Liver (tissue), 9 donors: ENCODE data around the gene RTL10. TPM values are rescaled to one million over a fixed set of nuclear protein-coding genes. Genes with fewer than 3 reads are reported as not detected.

Experiments
- DNase-seq: peaks from one replicate; pipeline ENCODE4 v3.0.0-alpha.2; 2017; ENCODE audit warnings: low spot score
- H3K27ac ChIP-seq, 2 donors: one replicate each; pipeline ENCODE4 v1.7.0; 2013; ENCODE audit warnings: inconsistent platforms in 2 of 2, low read length in 2 of 2, control low read depth in 1 of 2, low read depth in 1 of 2, mild to moderate bottlenecking in 1 of 2
- H3K27me3 ChIP-seq, 4 donors: one replicate each; pipeline versions ENCODE4 v1.6.1 to v1.7.0; 2013; ENCODE audit warnings: low read length in 3 of 4, inconsistent platforms in 1 of 4, mild to moderate bottlenecking in 1 of 4, moderate library complexity in 1 of 4; ENCODE audit not compliant: control insufficient read depth in 4 of 4, insufficient read depth in 4 of 4
- H3K36me3 ChIP-seq, 4 donors: one replicate each; pipeline versions ENCODE4 v1.6.1 to v1.7.0; 2013; ENCODE audit warnings: low read length in 3 of 4, mild to moderate bottlenecking in 3 of 4, low read depth in 1 of 4, moderate library complexity in 1 of 4; ENCODE audit not compliant: control insufficient read depth in 4 of 4, insufficient read depth in 3 of 4
- H3K4me1 ChIP-seq, 4 donors: one replicate each; pipeline versions ENCODE4 v1.6.1 to v1.7.0; 2013; ENCODE audit warnings: low read length in 3 of 4, mild to moderate bottlenecking in 3 of 4, moderate library complexity in 1 of 4; ENCODE audit not compliant: control insufficient read depth in 4 of 4, insufficient read depth in 4 of 4
- H3K4me3 ChIP-seq, 3 donors: one replicate each; pipeline versions ENCODE4 v1.6.1 to v1.7.0; 2013; ENCODE audit warnings: low read length in 3 of 3, control low read depth in 1 of 3, low read depth in 1 of 3, mild to moderate bottlenecking in 1 of 3
- H3K9ac ChIP-seq, 2 donors: one replicate each; pipeline ENCODE4 v1.7.0; 2013; ENCODE audit warnings: low read length in 2 of 2, mild to moderate bottlenecking in 2 of 2, moderate library complexity in 2 of 2, control low read depth in 1 of 2, low read depth in 1 of 2
- H3K9me3 ChIP-seq, 4 donors: one replicate each; pipeline versions ENCODE4 v1.6.1 to v1.7.0; 2013; ENCODE audit warnings: low read length in 3 of 4; ENCODE audit not compliant: control insufficient read depth in 4 of 4
- EGR1 ChIP-seq, 2 donors: IDR thresholded peaks; 2 replicates each; pipeline ENCODE4 v1.6.1; 2016 to 2018; ENCODE audit warnings: antibody characterized with exemption in 2 of 2, low read depth in 2 of 2
- FOXA1 ChIP-seq: IDR thresholded peaks from 2 replicates; pipeline ENCODE4 v1.6.1; 2016; ENCODE audit warnings: antibody characterized with exemption
- FOXA2 ChIP-seq: IDR thresholded peaks from 2 replicates; pipeline ENCODE4 v1.6.1; 2016; ENCODE audit warnings: antibody characterized with exemption
- GABPA ChIP-seq, 2 donors: IDR thresholded peaks in 1 of 2; conservative IDR thresholded peaks in 1 of 2; 2 replicates each; pipeline ENCODE4 v1.6.1; 2016; ENCODE audit warnings: antibody characterized with exemption in 2 of 2, mild to moderate bottlenecking in 1 of 2, moderate library complexity in 1 of 2
- HNF4A ChIP-seq, 2 donors: conservative IDR thresholded peaks; 2 replicates each; pipeline ENCODE4 v1.6.1; 2016; ENCODE audit warnings: antibody characterized with exemption in 2 of 2, mild to moderate bottlenecking in 2 of 2
- HNF4G ChIP-seq: IDR thresholded peaks from 2 replicates; pipeline ENCODE4 v1.6.1; 2016; ENCODE audit warnings: antibody characterized with exemption
- JUND ChIP-seq, 2 donors: IDR thresholded peaks; 2 replicates each; pipeline ENCODE4 v1.6.1; 2016; ENCODE audit warnings: antibody characterized with exemption in 2 of 2
- NR2F2 ChIP-seq: IDR thresholded peaks from 2 replicates; pipeline ENCODE4 v1.6.1; 2016; ENCODE audit warnings: antibody characterized with exemption
- RAD21 ChIP-seq, 2 donors: IDR thresholded peaks; 2 replicates each; pipeline ENCODE4 v1.6.1; 2016; ENCODE audit warnings: antibody characterized with exemption in 2 of 2, mild to moderate bottlenecking in 2 of 2
- RXRA ChIP-seq, 2 donors: IDR thresholded peaks; 2 replicates each; pipeline ENCODE4 v1.6.1; 2017 to 2018; ENCODE audit warnings: antibody characterized with exemption in 2 of 2, mild to moderate bottlenecking in 1 of 2
- SP1 ChIP-seq: IDR thresholded peaks from 2 replicates; pipeline ENCODE4 v1.6.1; 2018; ENCODE audit warnings: antibody characterized with exemption, mild to moderate bottlenecking
- TAF1 ChIP-seq: conservative IDR thresholded peaks from 2 replicates; pipeline ENCODE4 v1.6.1; 2016; ENCODE audit warnings: antibody characterized with exemption, mild to moderate bottlenecking
- YY1 ChIP-seq: IDR thresholded peaks from 2 replicates; pipeline ENCODE4 v1.6.1; 2016; ENCODE audit warnings: antibody characterized with exemption, mild to moderate bottlenecking
- WGBS: extraction: QIAGEN DNeasy Blood & Tissue Kit; methylation state at CpG from one replicate; pipeline ENCODE4 v1.1.7; 2013; 5-methylcytosine and 5-hydroxymethylcytosine counted together
- polyA plus RNA-seq, 2 donors: library from polyadenylated mRNA; stranded (reverse) in 1 of 2; unstranded in 1 of 2; fragments of 200-250 nt in 1 of 2; fragments of >200 nt in 1 of 2; fragmentation: Nextera tagmentation in 1 of 2; extraction: Ambion mirVana in 1 of 2; gene quantifications; one replicate each; pipeline versions ENCODE4 v1.2.1 to v1.2.3, GENCODE V29; 2013 to 2015
- total RNA-seq, 2 donors: library from RNA; depleted of rRNA; stranded (reverse); fragments of >200 nt; gene quantifications; one replicate each; pipeline ENCODE4 v1.2.3, GENCODE V29; 2014
- TF ChIP-seq, protein P1 (sequence below): IDR thresholded peaks from 2 replicates; pipeline ENCODE4 v1.6.1; 2016; ENCODE audit warnings: antibody characterized with exemption
- TF ChIP-seq, protein P2 (sequence below): IDR thresholded peaks from 2 replicates; pipeline ENCODE4 v1.6.1; 2016; ENCODE audit warnings: antibody characterized with exemption, mild to moderate bottlenecking
- TF ChIP-seq, protein P3 (sequence below): fragments of 150-350 bp; IDR thresholded peaks from 2 replicates; pipeline ENCODE4 v1.5.1; 2017; ENCODE audit warnings: improper control_type of control experiment, low read depth, low read length; ENCODE audit not compliant: missing input control
- TF ChIP-seq, protein P4 (sequence below): IDR thresholded peaks from 2 replicates; pipeline ENCODE4 v1.6.1; 2016; ENCODE audit warnings: antibody characterized with exemption
- TF ChIP-seq, protein P5 (sequence below): IDR thresholded peaks from 2 replicates; pipeline ENCODE4 v1.6.1; 2016; ENCODE audit warnings: antibody characterized with exemption
- donor health status: healthy.
- donor health status: healthy.
- donor health status: healthy.
- donor health status: healthy.
- donor health status: healthy.

RTL10 gene
- total and polyA plus RNA-seq, 4 donors: 4.2 to 8.3 (median 7.4) TPM

DNA sequence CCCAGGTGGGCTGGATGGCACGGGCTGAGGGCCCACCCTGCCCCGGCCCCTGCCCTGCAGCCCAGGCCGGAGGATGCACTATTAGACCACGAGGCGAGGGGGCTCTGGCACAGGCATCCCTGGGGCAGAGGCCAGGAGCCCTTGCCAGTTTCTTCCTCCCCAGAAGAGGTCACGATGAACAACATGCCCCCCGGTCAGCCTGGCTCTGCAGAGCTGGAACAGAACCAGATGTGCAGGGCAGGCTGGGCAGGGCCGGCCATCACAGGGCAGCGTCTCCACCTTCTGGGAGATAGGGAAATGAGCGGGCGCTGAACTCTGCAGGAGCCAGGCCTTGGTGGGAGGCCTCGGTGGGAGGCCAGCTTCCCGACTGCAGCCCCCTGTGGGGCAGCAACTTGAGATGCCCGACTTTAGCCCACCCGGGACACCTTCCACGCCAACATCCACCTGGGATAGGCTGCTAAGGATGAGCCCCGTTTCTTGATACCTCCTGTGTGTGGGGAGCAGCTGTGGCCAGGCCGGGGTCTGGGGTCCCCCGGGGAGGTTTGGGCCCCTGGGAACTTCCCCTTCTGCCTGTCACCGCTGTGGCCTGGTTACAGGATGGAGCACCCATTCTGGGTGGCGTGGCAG, 21.8 kb upstream of the RTL10 start:
- Histone ChIP-seq H3K9me3 (no peaks in the 10 kb centered on the region), H3K4me1 (no peaks in the 10 kb centered on the region)
- 86% methylated on average over 21 of the region's 21 CpGs for WGBS

DNA sequence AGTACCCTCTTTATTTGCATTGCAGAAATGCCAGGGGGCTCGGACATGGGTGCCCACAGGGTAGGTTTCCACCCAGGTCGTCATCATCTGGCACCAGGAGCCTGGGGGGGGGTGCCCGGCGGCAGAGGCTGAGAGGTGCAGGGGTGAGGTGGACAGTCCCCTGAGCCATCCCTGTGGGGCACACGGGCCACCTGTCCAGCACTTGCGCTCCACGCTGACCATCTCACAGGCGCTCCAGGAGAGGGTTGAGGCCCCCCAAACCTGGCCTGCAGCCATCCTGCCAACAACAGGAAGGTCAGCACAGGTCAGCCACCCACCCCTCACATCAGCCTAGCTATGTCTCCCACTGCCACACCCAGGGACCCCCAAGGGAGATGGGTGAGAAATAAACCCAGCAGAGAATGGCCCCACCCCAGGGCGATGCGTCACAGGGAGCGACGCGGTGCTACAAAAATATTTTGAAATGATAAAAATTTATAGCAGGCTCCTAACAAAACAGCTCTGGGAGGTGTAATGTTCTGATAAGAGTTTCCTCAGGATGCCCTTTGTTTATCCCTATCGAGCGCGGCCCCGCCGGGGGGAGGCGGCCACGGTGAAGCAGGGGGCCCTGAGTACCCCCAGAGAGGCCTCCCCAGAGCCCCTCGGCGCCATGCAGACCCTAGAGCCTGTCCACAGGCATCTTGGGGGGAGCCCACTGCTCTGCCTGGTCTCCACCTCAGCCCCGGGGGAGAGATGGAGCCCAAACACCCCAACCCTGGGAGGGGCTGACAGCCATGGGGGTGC, 21.0 kb upstream of the RTL10 start:
- H3K27me3 ChIP-seq: no peaks in the 10 kb centered on the region
- whole genome bisulfite sequencing: 80% methylated on average over 23 of the region's 23 CpGs
- no peak overlapping the region for H3K4me3 ChIP-seq
- peaks cover 0 to 10% (median 3%) of the 10 kb centered on the region in 4 donors for H3K36me3 ChIP-seq
- H3K4me1 ChIP-seq: no peaks in the 10 kb centered on the region
- H3K9me3 ChIP-seq: no peaks in the 10 kb centered on the region
- TF ChIP-seq RXRA (IDR thresholded peaks at IDR 0.05): no peak
- no peak for TF ChIP-seq NR2F2
- TF ChIP-seq, protein P1, sequence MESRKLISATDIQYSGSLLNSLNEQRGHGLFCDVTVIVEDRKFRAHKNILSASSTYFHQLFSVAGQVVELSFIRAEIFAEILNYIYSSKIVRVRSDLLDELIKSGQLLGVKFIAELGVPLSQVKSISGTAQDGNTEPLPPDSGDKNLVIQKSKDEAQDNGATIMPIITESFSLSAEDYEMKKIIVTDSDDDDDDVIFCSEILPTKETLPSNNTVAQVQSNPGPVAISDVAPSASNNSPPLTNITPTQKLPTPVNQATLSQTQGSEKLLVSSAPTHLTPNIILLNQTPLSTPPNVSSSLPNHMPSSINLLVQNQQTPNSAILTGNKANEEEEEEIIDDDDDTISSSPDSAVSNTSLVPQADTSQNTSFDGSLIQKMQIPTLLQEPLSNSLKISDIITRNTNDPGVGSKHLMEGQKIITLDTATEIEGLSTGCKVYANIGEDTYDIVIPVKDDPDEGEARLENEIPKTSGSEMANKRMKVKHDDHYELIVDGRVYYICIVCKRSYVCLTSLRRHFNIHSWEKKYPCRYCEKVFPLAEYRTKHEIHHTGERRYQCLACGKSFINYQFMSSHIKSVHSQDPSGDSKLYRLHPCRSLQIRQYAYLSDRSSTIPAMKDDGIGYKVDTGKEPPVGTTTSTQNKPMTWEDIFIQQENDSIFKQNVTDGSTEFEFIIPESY: no peak
- TF ChIP-seq, protein P2, sequence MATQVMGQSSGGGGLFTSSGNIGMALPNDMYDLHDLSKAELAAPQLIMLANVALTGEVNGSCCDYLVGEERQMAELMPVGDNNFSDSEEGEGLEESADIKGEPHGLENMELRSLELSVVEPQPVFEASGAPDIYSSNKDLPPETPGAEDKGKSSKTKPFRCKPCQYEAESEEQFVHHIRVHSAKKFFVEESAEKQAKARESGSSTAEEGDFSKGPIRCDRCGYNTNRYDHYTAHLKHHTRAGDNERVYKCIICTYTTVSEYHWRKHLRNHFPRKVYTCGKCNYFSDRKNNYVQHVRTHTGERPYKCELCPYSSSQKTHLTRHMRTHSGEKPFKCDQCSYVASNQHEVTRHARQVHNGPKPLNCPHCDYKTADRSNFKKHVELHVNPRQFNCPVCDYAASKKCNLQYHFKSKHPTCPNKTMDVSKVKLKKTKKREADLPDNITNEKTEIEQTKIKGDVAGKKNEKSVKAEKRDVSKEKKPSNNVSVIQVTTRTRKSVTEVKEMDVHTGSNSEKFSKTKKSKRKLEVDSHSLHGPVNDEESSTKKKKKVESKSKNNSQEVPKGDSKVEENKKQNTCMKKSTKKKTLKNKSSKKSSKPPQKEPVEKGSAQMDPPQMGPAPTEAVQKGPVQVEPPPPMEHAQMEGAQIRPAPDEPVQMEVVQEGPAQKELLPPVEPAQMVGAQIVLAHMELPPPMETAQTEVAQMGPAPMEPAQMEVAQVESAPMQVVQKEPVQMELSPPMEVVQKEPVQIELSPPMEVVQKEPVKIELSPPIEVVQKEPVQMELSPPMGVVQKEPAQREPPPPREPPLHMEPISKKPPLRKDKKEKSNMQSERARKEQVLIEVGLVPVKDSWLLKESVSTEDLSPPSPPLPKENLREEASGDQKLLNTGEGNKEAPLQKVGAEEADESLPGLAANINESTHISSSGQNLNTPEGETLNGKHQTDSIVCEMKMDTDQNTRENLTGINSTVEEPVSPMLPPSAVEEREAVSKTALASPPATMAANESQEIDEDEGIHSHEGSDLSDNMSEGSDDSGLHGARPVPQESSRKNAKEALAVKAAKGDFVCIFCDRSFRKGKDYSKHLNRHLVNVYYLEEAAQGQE: no peak
- TF ChIP-seq, protein P3, sequence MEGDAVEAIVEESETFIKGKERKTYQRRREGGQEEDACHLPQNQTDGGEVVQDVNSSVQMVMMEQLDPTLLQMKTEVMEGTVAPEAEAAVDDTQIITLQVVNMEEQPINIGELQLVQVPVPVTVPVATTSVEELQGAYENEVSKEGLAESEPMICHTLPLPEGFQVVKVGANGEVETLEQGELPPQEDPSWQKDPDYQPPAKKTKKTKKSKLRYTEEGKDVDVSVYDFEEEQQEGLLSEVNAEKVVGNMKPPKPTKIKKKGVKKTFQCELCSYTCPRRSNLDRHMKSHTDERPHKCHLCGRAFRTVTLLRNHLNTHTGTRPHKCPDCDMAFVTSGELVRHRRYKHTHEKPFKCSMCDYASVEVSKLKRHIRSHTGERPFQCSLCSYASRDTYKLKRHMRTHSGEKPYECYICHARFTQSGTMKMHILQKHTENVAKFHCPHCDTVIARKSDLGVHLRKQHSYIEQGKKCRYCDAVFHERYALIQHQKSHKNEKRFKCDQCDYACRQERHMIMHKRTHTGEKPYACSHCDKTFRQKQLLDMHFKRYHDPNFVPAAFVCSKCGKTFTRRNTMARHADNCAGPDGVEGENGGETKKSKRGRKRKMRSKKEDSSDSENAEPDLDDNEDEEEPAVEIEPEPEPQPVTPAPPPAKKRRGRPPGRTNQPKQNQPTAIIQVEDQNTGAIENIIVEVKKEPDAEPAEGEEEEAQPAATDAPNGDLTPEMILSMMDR: no peak
- no peak for TF ChIP-seq HNF4G
- no peak for TF ChIP-seq JUND (IDR thresholded peaks at IDR 0.05)
- no peak for TF ChIP-seq TAF1
- TF ChIP-seq FOXA2: no peak
- TF ChIP-seq, protein P4, sequence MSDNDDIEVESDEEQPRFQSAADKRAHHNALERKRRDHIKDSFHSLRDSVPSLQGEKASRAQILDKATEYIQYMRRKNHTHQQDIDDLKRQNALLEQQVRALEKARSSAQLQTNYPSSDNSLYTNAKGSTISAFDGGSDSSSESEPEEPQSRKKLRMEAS: no peak
- TF ChIP-seq, protein P5, sequence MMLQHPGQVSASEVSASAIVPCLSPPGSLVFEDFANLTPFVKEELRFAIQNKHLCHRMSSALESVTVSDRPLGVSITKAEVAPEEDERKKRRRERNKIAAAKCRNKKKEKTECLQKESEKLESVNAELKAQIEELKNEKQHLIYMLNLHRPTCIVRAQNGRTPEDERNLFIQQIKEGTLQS: no peak
- TF ChIP-seq FOXA1: no peak
- no peak for TF ChIP-seq EGR1 (IDR thresholded peaks at IDR 0.05; ENCODE audit: low read depth in 2 of 2)
- no peak for TF ChIP-seq HNF4A (conservative IDR thresholded peaks at IDR 0.05)
- no peak for TF ChIP-seq RAD21 (IDR thresholded peaks at IDR 0.05)
- no peak for TF ChIP-seq GABPA (IDR thresholded peaks at IDR 0.05 in 1 of 2, conservative IDR thresholded peaks at IDR 0.05 in 1 of 2)
- no peak for TF ChIP-seq SP1
- TF ChIP-seq YY1: no peak
- H3K27ac ChIP-seq: no peak overlapping the region
- no peak overlapping the region for H3K9ac ChIP-seq
- DNase-seq: no peak

More for the DNA sequence above, 21.8 kb upstream of the RTL10 start:
- TF ChIP-seq EGR1 (IDR thresholded peaks at IDR 0.05; ENCODE audit: low read depth in 2 of 2): no peak
- TF ChIP-seq, protein P3: no peak
- TF ChIP-seq GABPA (IDR thresholded peaks at IDR 0.05 in 1 of 2, conservative IDR thresholded peaks at IDR 0.05 in 1 of 2): no peak
- TF ChIP-seq, protein P5: no peak
- H3K27ac ChIP-seq: no peak overlapping the region
- no peak for DNase-seq
- no peak overlapping the region for H3K9ac ChIP-seq
- H3K27me3 ChIP-seq: no peaks in the 10 kb centered on the region
- peaks cover 0 to 10% (median 3%) of the 10 kb centered on the region in 4 donors for H3K36me3 ChIP-seq
- no peak overlapping the region for H3K4me3 ChIP-seq
